SK-N-SH (cell line): ENCODE results near the gene COG4. TPM values are rescaled to one million over a fixed set of nuclear protein-coding genes. Genes with fewer than 3 reads are reported as not detected.

Source experiments
- CTCF ChIA-PET: fragments of 300-600, 350-600 bp; formaldehyde crosslinking; extraction: SDS; loops from one replicate; lab custom pipeline; 2021; lab: Yijun Ruan, JAX
- POLR2A ChIA-PET: fragments of 350-600 bp; sonication (Branson Sonifier 250); formaldehyde crosslinking; extraction: SDS; loops from one replicate; lab custom pipeline; 2020; ENCODE audit warnings: antibody characterized with exemption, inconsistent platforms; lab: Yijun Ruan, JAX
- DNase-seq: peaks from one replicate; pipeline ENCODE4 v3.0.0; 2012
- H2AFZ ChIP-seq: fragments of 200-600 bp; sonication (generic); 2 replicates; pipeline ENCODE4 v1.8.1; 2016; ENCODE audit warnings: antibody characterized with exemption, mild to moderate bottlenecking, low read depth
- H3F3A ChIP-seq: fragments of 200-600 bp; sonication (generic); replicated peaks from 2 replicates; pipeline ENCODE3; 2016; ENCODE audit warnings: antibody characterized with exemption, mild to moderate bottlenecking; ENCODE audit not compliant: insufficient read depth
- H3K27ac ChIP-seq, 2 experiments: fragments of 200-500 bp in 1 of 2; fragments of 200-600 bp in 1 of 2; sonication (Bioruptor generic) in 1 of 2; sonication (generic), shearing (Covaris generic) in 1 of 2; 2 replicates each; pipeline versions ENCODE4 v1.5.1 to v1.6.1; 2014 to 2016; ENCODE audit warnings: low read depth in 2 of 2, inconsistent platforms in 1 of 2, low read length in 1 of 2, mild to moderate bottlenecking in 1 of 2, mixed read lengths in 1 of 2
- H3K27me3 ChIP-seq: fragments of 200-600 bp; sonication (generic), shearing (Covaris generic); 2 replicates; pipeline ENCODE4 v1.6.1; 2016; ENCODE audit warnings: mixed run types; ENCODE audit not compliant: insufficient read depth
- H3K36me3 ChIP-seq, 2 experiments: fragments of 200-500 bp in 1 of 2; fragments of 200-600 bp in 1 of 2; sonication (Bioruptor generic) in 1 of 2; sonication (generic) in 1 of 2; replicated peaks in 1 of 2; 2 replicates each; pipeline versions ENCODE3 to v1.5.1; 2014 to 2016; ENCODE audit warnings: low read length in 1 of 2, mild to moderate bottlenecking in 1 of 2; ENCODE audit not compliant: insufficient read depth in 2 of 2, control insufficient read depth in 1 of 2
- H3K4me1 ChIP-seq, 2 experiments: fragments of 200-500 bp in 1 of 2; fragments of 200-600 bp in 1 of 2; sonication (Bioruptor generic) in 1 of 2; sonication (generic), shearing (Covaris generic) in 1 of 2; 2 replicates each; pipeline versions ENCODE4 v1.5.1 to v1.6.1; 2014 to 2016; ENCODE audit warnings: low read depth in 1 of 2, low read length in 1 of 2, mixed run types in 1 of 2; ENCODE audit not compliant: insufficient read depth in 2 of 2, control insufficient read depth in 1 of 2
- H3K4me2 ChIP-seq: fragments of 200-600 bp; sonication (generic), shearing (Covaris generic); 2 replicates; pipeline ENCODE4 v1.6.1; 2017; ENCODE audit warnings: mixed run types
- H3K4me3 ChIP-seq, 2 experiments: fragments of 200-500 bp in 1 of 2; fragments of 200-600 bp in 1 of 2; sonication (Bioruptor generic) in 1 of 2; sonication (generic), shearing (Covaris generic) in 1 of 2; 2 replicates each; pipeline versions ENCODE4 v1.5.1 to v1.8.1; 2014 to 2016; ENCODE audit warnings: low read depth in 2 of 2, inconsistent platforms in 1 of 2, low read length in 1 of 2, mild to moderate bottlenecking in 1 of 2, mixed read lengths in 1 of 2, moderate library complexity in 1 of 2
- H3K79me2 ChIP-seq: fragments of 200-600 bp; sonication (generic); 2 replicates; pipeline ENCODE4 v1.8.1; 2017; ENCODE audit warnings: mild to moderate bottlenecking; ENCODE audit not compliant: insufficient read depth
- H3K9ac ChIP-seq: fragments of 200-600 bp; sonication (generic); 2 replicates; pipeline ENCODE4 v1.6.1; 2017; ENCODE audit warnings: mixed run types
- H3K9me2 ChIP-seq: fragments of 200-600 bp; sonication (generic); 2 replicates; pipeline ENCODE4 v1.6.1; 2017; ENCODE audit warnings: mixed run types
- H3K9me3 ChIP-seq: fragments of 200-600 bp; sonication (generic); 2 replicates; pipeline ENCODE4 v1.6.1; 2017; ENCODE audit warnings: mixed run types, mild to moderate bottlenecking, moderate library complexity
- H4K20me1 ChIP-seq: fragments of 200-600 bp; sonication (generic); 2 replicates; pipeline ENCODE4 v1.6.1; 2017; ENCODE audit warnings: mild to moderate bottlenecking, mixed run types; ENCODE audit not compliant: insufficient read depth
- CHD2 ChIP-seq: fragments of 150-350 bp; IDR thresholded peaks from 2 replicates; pipeline ENCODE4 v1.6.1; 2018; ENCODE audit warnings: low read length; ENCODE audit not compliant: partially characterized antibody
- ELF1 ChIP-seq: IDR thresholded peaks from 2 replicates; pipeline ENCODE4 v1.4.0; 2012
- EP300 ChIP-seq, 2 experiments: IDR thresholded peaks; 2 replicates each; pipeline versions ENCODE4 v1.4.0 to v1.6.1; 2012; ENCODE audit warnings: borderline replicate concordance in 1 of 2, low read depth in 1 of 2, low read length in 1 of 2
- EZH2phosphoT487 ChIP-seq: fragments of 200-600 bp; sonication (generic); IDR thresholded peaks from 2 replicates; pipeline ENCODE4 v1.6.1; 2017; ENCODE audit warnings: low read depth, mixed run types, mild to moderate bottlenecking, antibody characterized with exemption, moderate library complexity, borderline replicate concordance
- FOXJ3 ChIP-seq: sonication (generic); formaldehyde crosslinking; IDR thresholded peaks from 2 replicates; pipeline ENCODE4 v1.5.1; 2020; ENCODE audit warnings: mild to moderate bottlenecking, missing genetic modification reagents
- GABPA ChIP-seq: IDR thresholded peaks from 2 replicates; pipeline ENCODE4 v1.4.0; 2012; ENCODE audit warnings: low read depth, mild to moderate bottlenecking
- GATA2 ChIP-seq: sonication (generic); formaldehyde crosslinking; IDR thresholded peaks from 2 replicates; pipeline ENCODE4 v1.5.0; 2020; ENCODE audit warnings: mild to moderate bottlenecking, missing genetic modification reagents
- NRF1 ChIP-seq: IDR thresholded peaks from 2 replicates; pipeline ENCODE4 v1.6.1; 2012; ENCODE audit warnings: low read depth, mild to moderate bottlenecking, low read length
- RCOR1 ChIP-seq: fragments of 150-350 bp; IDR thresholded peaks from 2 replicates; pipeline ENCODE4 v1.6.1; 2017; ENCODE audit warnings: antibody characterized with exemption, low read length
- TCF12 ChIP-seq: IDR thresholded peaks from 2 replicates; pipeline ENCODE4 v1.4.0; 2012
- TEAD4 ChIP-seq: IDR thresholded peaks from 2 replicates; pipeline ENCODE4 v1.4.0; 2012; ENCODE audit warnings: mild to moderate bottlenecking, borderline replicate concordance; ENCODE audit not compliant: insufficient read depth
- whole genome bisulfite sequencing: methylation state at CpG from one replicate; pipeline ENCODE4 v1.1.6; 2017; ENCODE audit warnings: low lambda C conversion rate; 5-methylcytosine and 5-hydroxymethylcytosine counted together
- polyA plus RNA-seq, 3 experiments: library from polyadenylated mRNA; depleted of rRNA; stranded (reverse); fragments of >200 nt; gene quantifications; 2 replicates each; pipeline ENCODE4 v1.2.3, GENCODE V29; 2012
- TF ChIP-seq, protein P1 (sequence below): fragments of 200-600 bp; sonication (generic); IDR thresholded peaks from 2 replicates; pipeline ENCODE4 v1.6.1; 2017; ENCODE audit warnings: antibody characterized with exemption, mild to moderate bottlenecking, moderate library complexity
- TF ChIP-seq, protein P2 (sequence below): IDR thresholded peaks from 2 replicates; pipeline ENCODE4 v1.4.0; 2012; ENCODE audit warnings: low read depth, borderline replicate concordance
- TF ChIP-seq, protein P3 (sequence below): fragments of 150-350 bp; IDR thresholded peaks from 2 replicates; pipeline ENCODE4 v1.6.1; 2017; ENCODE audit warnings: antibody characterized with exemption, low read length, low read depth, borderline replicate concordance
- TF ChIP-seq, protein P4 (sequence below): IDR thresholded peaks from 2 replicates; pipeline ENCODE4; 2012
- TF ChIP-seq, protein P5 (sequence below): IDR thresholded peaks from 2 replicates; pipeline ENCODE4 v1.4.0; 2012; ENCODE audit warnings: low read depth

Gene COG4
- polyA plus RNA-seq, 1 of the 3 experiments (the other 2 are of a cell fraction): 54.4 TPM

DNA sequence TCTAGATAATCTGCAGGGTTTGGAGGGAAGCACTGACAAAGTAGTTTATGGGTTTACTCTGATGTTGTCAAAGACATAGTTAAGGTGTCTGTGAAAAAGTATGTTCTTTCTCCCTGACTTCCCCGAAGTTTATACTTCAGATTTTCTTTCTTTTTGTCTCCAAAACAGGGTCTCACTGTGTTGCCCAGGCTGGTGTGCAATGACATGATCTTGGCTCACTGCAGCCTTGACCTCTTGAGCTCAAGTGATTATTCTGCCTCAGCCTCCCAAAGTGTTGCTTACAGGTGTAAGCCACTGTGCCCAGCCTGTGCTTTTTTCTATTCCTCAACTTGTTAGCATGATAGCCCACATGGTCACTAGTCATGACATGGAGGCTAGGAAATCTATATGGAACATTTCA, 21.2 kb upstream of the COG4 start:
- Histone ChIP-seq H3K4me1 (no peaks in the 10 kb centered on the region), H3K9me3 (no peaks in the 10 kb centered on the region), H3K27ac (no peak overlapping the region), H4K20me1 (peaks cover 50% of the 10 kb centered on the region), H2AFZ (no peak overlapping the region)
- 92% methylated on average over 1 of the region's 1 CpG for WGBS
- CTCF ChIA-PET: interaction anchor here (1.9 kb wide), 1 partner anchor 109 kb away, joined by 6 read pairs; no protein-coding TSS in a partner anchor
- DNase-seq: no peak
- TF ChIP-seq, protein P1, sequence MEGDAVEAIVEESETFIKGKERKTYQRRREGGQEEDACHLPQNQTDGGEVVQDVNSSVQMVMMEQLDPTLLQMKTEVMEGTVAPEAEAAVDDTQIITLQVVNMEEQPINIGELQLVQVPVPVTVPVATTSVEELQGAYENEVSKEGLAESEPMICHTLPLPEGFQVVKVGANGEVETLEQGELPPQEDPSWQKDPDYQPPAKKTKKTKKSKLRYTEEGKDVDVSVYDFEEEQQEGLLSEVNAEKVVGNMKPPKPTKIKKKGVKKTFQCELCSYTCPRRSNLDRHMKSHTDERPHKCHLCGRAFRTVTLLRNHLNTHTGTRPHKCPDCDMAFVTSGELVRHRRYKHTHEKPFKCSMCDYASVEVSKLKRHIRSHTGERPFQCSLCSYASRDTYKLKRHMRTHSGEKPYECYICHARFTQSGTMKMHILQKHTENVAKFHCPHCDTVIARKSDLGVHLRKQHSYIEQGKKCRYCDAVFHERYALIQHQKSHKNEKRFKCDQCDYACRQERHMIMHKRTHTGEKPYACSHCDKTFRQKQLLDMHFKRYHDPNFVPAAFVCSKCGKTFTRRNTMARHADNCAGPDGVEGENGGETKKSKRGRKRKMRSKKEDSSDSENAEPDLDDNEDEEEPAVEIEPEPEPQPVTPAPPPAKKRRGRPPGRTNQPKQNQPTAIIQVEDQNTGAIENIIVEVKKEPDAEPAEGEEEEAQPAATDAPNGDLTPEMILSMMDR: no peak
- TF ChIP-seq GABPA: no peak
- TF ChIP-seq RCOR1: no peak
- TF ChIP-seq, protein P2, sequence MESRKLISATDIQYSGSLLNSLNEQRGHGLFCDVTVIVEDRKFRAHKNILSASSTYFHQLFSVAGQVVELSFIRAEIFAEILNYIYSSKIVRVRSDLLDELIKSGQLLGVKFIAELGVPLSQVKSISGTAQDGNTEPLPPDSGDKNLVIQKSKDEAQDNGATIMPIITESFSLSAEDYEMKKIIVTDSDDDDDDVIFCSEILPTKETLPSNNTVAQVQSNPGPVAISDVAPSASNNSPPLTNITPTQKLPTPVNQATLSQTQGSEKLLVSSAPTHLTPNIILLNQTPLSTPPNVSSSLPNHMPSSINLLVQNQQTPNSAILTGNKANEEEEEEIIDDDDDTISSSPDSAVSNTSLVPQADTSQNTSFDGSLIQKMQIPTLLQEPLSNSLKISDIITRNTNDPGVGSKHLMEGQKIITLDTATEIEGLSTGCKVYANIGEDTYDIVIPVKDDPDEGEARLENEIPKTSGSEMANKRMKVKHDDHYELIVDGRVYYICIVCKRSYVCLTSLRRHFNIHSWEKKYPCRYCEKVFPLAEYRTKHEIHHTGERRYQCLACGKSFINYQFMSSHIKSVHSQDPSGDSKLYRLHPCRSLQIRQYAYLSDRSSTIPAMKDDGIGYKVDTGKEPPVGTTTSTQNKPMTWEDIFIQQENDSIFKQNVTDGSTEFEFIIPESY: no peak
- no peak for TF ChIP-seq NRF1
- no peak for TF ChIP-seq FOXJ3
- TF ChIP-seq TCF12: no peak
- TF ChIP-seq TEAD4: no peak
- TF ChIP-seq, protein P3, sequence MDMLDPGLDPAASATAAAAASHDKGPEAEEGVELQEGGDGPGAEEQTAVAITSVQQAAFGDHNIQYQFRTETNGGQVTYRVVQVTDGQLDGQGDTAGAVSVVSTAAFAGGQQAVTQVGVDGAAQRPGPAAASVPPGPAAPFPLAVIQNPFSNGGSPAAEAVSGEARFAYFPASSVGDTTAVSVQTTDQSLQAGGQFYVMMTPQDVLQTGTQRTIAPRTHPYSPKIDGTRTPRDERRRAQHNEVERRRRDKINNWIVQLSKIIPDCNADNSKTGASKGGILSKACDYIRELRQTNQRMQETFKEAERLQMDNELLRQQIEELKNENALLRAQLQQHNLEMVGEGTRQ: no peak
- no peak for TF ChIP-seq EP300 (IDR thresholded peaks at IDR 0.05; ENCODE audit: borderline replicate concordance in 1 of 2, low read depth in 1 of 2, low read length in 1 of 2)
- TF ChIP-seq ELF1: no peak
- TF ChIP-seq, protein P4, sequence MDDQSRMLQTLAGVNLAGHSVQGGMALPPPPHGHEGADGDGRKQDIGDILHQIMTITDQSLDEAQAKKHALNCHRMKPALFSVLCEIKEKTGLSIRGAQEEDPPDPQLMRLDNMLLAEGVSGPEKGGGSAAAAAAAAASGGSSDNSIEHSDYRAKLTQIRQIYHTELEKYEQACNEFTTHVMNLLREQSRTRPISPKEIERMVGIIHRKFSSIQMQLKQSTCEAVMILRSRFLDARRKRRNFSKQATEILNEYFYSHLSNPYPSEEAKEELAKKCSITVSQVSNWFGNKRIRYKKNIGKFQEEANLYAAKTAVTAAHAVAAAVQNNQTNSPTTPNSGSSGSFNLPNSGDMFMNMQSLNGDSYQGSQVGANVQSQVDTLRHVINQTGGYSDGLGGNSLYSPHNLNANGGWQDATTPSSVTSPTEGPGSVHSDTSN: no peak
- TF ChIP-seq GATA2 (CRISPR knock-in tag): no peak
- TF ChIP-seq, protein P5, sequence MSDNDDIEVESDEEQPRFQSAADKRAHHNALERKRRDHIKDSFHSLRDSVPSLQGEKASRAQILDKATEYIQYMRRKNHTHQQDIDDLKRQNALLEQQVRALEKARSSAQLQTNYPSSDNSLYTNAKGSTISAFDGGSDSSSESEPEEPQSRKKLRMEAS: no peak
- TF ChIP-seq CHD2: no peak
- no peak for TF ChIP-seq EZH2phosphoT487
- TF ChIP-seq, all 33 proteins: peak for 0
- peaks cover 97% of the 10 kb centered on the region for H3K79me2 ChIP-seq
- H3K9ac ChIP-seq: no peak overlapping the region
- no peaks in the 10 kb centered on the region for H3K27me3 ChIP-seq
- peaks cover 8% of the 10 kb centered on the region for H3F3A ChIP-seq
- H3K36me3 ChIP-seq: peaks cover 74 to 93% of the 10 kb centered on the region in 2 experiments
- POLR2A ChIA-PET: no interaction called here
- no peak overlapping the region for H3K4me3 ChIP-seq
- no peak overlapping the region for H3K4me2 ChIP-seq
- H3K9me2 ChIP-seq: no peaks in the 10 kb centered on the region
